HepG2 (cell line): ENCODE measurements around the gene KTN1. TPM values are rescaled to one million over a fixed set of nuclear protein-coding genes. Genes with fewer than 3 reads are reported as not detected.

Experiments
- ATAC-seq: fragments of 200-7000 bp; cut with Tn5 transposase; 3 replicates; pipeline ENCODE4 v1.9.1; 2020; ENCODE audit warnings: mild to moderate bottlenecking, moderate library complexity
- BruUV-seq: library from RNA; stranded (reverse); fragments of 400-500 nt; replicated peaks from 2 replicates; lab custom pipeline; 2021; lab: Mats Ljungman, UMichigan
- CTCF ChIA-PET: fragments of 300-600 bp; formaldehyde crosslinking; extraction: SDS; loops from one replicate; lab custom pipeline; 2021; ENCODE audit warnings: low total read pairs, inconsistent platforms, low intra/inter-chr PET ratio; lab: Yijun Ruan, JAX
- POLR2A ChIA-PET: fragments of 350-600 bp; sonication (Branson Sonifier 250); formaldehyde crosslinking; loops from one replicate; lab custom pipeline; 2020; ENCODE audit warnings: antibody characterized with exemption, inconsistent platforms; lab: Yijun Ruan, JAX
- DNase-seq: peaks from one replicate; pipeline ENCODE4 v3.0.0-alpha.2; 2015; ENCODE audit warnings: low spot score
- FAIRE-seq: peaks from 3 replicates; lab custom pipeline; 2011; peaks lifted over from hg19 to GRCh38; lab: Jason Lieb, UNC
- H2AFZ ChIP-seq: one replicate; pipeline ENCODE4 v1.6.1; 2011; ENCODE audit warnings: low read length, inconsistent platforms
- H3K27ac ChIP-seq: fragments of 300-600 bp; 3 replicates; pipeline ENCODE4 v1.8.0; 2011; ENCODE audit warnings: mixed run types, mild to moderate bottlenecking, mixed read lengths, low read length, inconsistent platforms; ENCODE audit not compliant: insufficient read depth; ENCODE audit errors: extremely low read length
- H3K27me3 ChIP-seq, 2 experiments: fragments of 200-600 bp in 1 of 2; 2 replicates in 1 of 2; 3 replicates in 1 of 2; pipeline versions ENCODE4 v1.6.0 to v1.8.0; 2011; ENCODE audit warnings: low read length in 2 of 2, mild to moderate bottlenecking in 2 of 2, moderate library complexity in 2 of 2, inconsistent platforms in 1 of 2; ENCODE audit not compliant: insufficient read depth in 2 of 2, control insufficient read depth in 1 of 2
- H3K36me3 ChIP-seq, 2 experiments: fragments of 200-600 bp in 1 of 2; replicated peaks in 1 of 2; 2 replicates in 1 of 2; 3 replicates in 1 of 2; pipeline versions ENCODE4 v1.5.1 to v1.8.0; 2011; ENCODE audit warnings: low read length in 2 of 2, inconsistent platforms in 1 of 2; ENCODE audit not compliant: insufficient read depth in 2 of 2, control insufficient read depth in 1 of 2
- H3K4me1 ChIP-seq: 2 replicates; pipeline ENCODE4 v1.5.1; 2012; ENCODE audit warnings: low read length, inconsistent platforms; ENCODE audit not compliant: insufficient read depth
- H3K4me2 ChIP-seq: 2 replicates; pipeline ENCODE4 v1.6.0; 2011; ENCODE audit warnings: low read depth, low read length, inconsistent platforms
- H3K4me3 ChIP-seq, 3 experiments: fragments of 200-600 bp in 1 of 3; sonication (generic), shearing (Covaris generic) in 1 of 3; replicated peaks in 1 of 3; 2 replicates each; pipeline ENCODE4 v1.5.1; 2011 to 2016; ENCODE audit warnings: low read length in 3 of 3, inconsistent platforms in 2 of 3, low read depth in 2 of 3, mild to moderate bottlenecking in 2 of 3, control low read depth in 1 of 3, mixed read lengths in 1 of 3; ENCODE audit not compliant: insufficient read depth in 1 of 3
- H3K79me2 ChIP-seq: one replicate; pipeline ENCODE4 v1.6.1; 2011; ENCODE audit warnings: low read length, inconsistent platforms; ENCODE audit not compliant: insufficient read depth
- H3K9ac ChIP-seq: 2 replicates; pipeline ENCODE4 v1.6.0; 2011; ENCODE audit warnings: mild to moderate bottlenecking, low read depth, low read length, inconsistent platforms; ENCODE audit not compliant: insufficient read depth
- H3K9me3 ChIP-seq: 2 replicates; pipeline ENCODE4 v1.5.1; 2012; ENCODE audit warnings: mild to moderate bottlenecking, low read length
- H4K20me1 ChIP-seq: 2 replicates; pipeline ENCODE4 v1.6.0; 2011; ENCODE audit warnings: inconsistent platforms, mild to moderate bottlenecking, low read length, moderate library complexity; ENCODE audit not compliant: insufficient read depth
- ADNP ChIP-seq: sonication (generic); formaldehyde crosslinking; IDR thresholded peaks from 2 replicates; pipeline ENCODE4 v1.4.0; 2020; ENCODE audit warnings: missing genetic modification reagents
- ARNT ChIP-seq: fragments of 450-650 bp; IDR thresholded peaks from 2 replicates; pipeline ENCODE4 v1.6.1; 2017
- BCLAF1 ChIP-seq: fragments of 450-650 bp; IDR thresholded peaks from 2 replicates; pipeline ENCODE4 v1.6.1; 2017; ENCODE audit warnings: mild to moderate bottlenecking
- BORCS8-MEF2B ChIP-seq: sonication (generic); formaldehyde crosslinking; IDR thresholded peaks from 2 replicates; pipeline ENCODE4 v1.8.0; 2022; ENCODE audit warnings: mild to moderate bottlenecking, missing genetic modification reagents
- GATAD1 ChIP-seq: IDR thresholded peaks from 2 replicates; pipeline ENCODE4 v1.6.1; 2016; ENCODE audit warnings: missing genetic modification reagents, missing compliant biosample characterization
- MAF1 ChIP-seq: sonication (generic); formaldehyde crosslinking; IDR thresholded peaks from 2 replicates; pipeline ENCODE4 v1.5.0; 2020; ENCODE audit warnings: missing genetic modification reagents, borderline replicate concordance
- PRPF4 ChIP-seq: fragments of 200-400 bp; formaldehyde crosslinking; IDR thresholded peaks from 2 replicates; pipeline ENCODE4 v1.6.1; 2016; ENCODE audit warnings: low read length, low read depth; ENCODE audit not compliant: poor library complexity, severe bottlenecking
- RBM22 ChIP-seq: fragments of 200-400 bp; formaldehyde crosslinking; optimal IDR thresholded peaks from 2 replicates; pipeline ENCODE3; 2017; ENCODE audit warnings: mild to moderate bottlenecking, low read length, moderate library complexity
- TEF ChIP-seq: sonication (generic); formaldehyde crosslinking; IDR thresholded peaks from 2 replicates; pipeline ENCODE4 v1.5.0; 2020; ENCODE audit warnings: missing genetic modification reagents
- ZNF256 ChIP-seq: sonication (generic); formaldehyde crosslinking; conservative IDR thresholded peaks from 2 replicates; pipeline ENCODE4 v1.4.0; 2020; ENCODE audit warnings: missing genetic modification reagents
- ZNF558 ChIP-seq: sonication (generic); formaldehyde crosslinking; IDR thresholded peaks from 2 replicates; pipeline ENCODE4 v1.9.0; 2022; ENCODE audit warnings: mild to moderate bottlenecking, missing genetic modification reagents, borderline replicate concordance
- ZNF563 ChIP-seq: sonication (generic); formaldehyde crosslinking; IDR thresholded peaks from 2 replicates; pipeline ENCODE4 v1.8.0; 2022; ENCODE audit warnings: mild to moderate bottlenecking, moderate library complexity, missing genetic modification reagents
- ZNF564 ChIP-seq: sonication (generic); formaldehyde crosslinking; IDR thresholded peaks from 2 replicates; pipeline ENCODE4 v1.8.1; 2023; ENCODE audit warnings: mild to moderate bottlenecking, missing genetic modification reagents
- ZNF567 ChIP-seq: sonication (generic); formaldehyde crosslinking; IDR thresholded peaks from 2 replicates; pipeline ENCODE4 v1.8.1; 2023; ENCODE audit warnings: mild to moderate bottlenecking, missing genetic modification reagents, borderline replicate concordance
- ZNF615 ChIP-seq: sonication (generic); formaldehyde crosslinking; IDR thresholded peaks from 2 replicates; pipeline ENCODE4 v1.5.0; 2020; ENCODE audit warnings: mild to moderate bottlenecking, missing genetic modification reagents, borderline replicate concordance
- ZNF616 ChIP-seq: sonication (generic); formaldehyde crosslinking; IDR thresholded peaks from 2 replicates; pipeline ENCODE4 v1.5.0; 2020; ENCODE audit warnings: low read depth, mild to moderate bottlenecking, missing genetic modification reagents
- ZNF7 ChIP-seq: IDR thresholded peaks from 2 replicates; pipeline ENCODE4 v1.6.1; 2016; ENCODE audit warnings: missing biosample characterization, missing genetic modification reagents
- ZNF879 ChIP-seq: sonication (generic); formaldehyde crosslinking; IDR thresholded peaks from 2 replicates; pipeline ENCODE4 v1.8.1; 2023; ENCODE audit warnings: missing genetic modification reagents
- WGBS: methylation state at CpG from one replicate; pipeline ENCODE4 v1.1.6; 2017; ENCODE audit warnings: low lambda C conversion rate; 5-methylcytosine and 5-hydroxymethylcytosine counted together
- in situ Hi-C: cut with HindIII; loops from 2 replicates; pipeline ENCODE4 v1.10.0; 2017; ENCODE audit warnings: low pct_unique_long_range_greater_than_20kb; ENCODE audit not compliant: extremely low pct_ligation_motif_present
- intact Hi-C: fragments of 100-400 bp; cut with micrococcal nuclease; formaldehyde crosslinking; loops from one replicate; pipeline ENCODE4 v1.10.0; 2022; ENCODE audit not compliant: unreplicated experiment
- polyA plus RNA-seq, 8 experiments: library from polyadenylated mRNA; depleted of rRNA in 3 of 8; stranded (reverse) in 7 of 8; unstranded in 1 of 8; fragments of >200 nt; fragmentation: Illumina TruSeq in 4 of 8; extraction: Trizol in 4 of 8; gene quantifications; 2 replicates each; pipeline versions ENCODE4 v1.2.1 to v1.2.3, GENCODE V29; 2011 to 2016; ENCODE audit warnings: low read depth in 4 of 8, missing spikeins in 1 of 8, mixed read lengths in 1 of 8; ENCODE audit not compliant: insufficient read depth in 1 of 8
- total RNA-seq, 5 experiments: library from RNA; depleted of rRNA; stranded (reverse); fragments of >200 nt; fragmentation: Illumina TruSeq; extraction: Trizol; gene quantifications; 2 replicates each; pipeline ENCODE4 v1.2.3, GENCODE V29; 2016; ENCODE audit warnings: low read depth in 1 of 5
- TF ChIP-seq, protein P1 (sequence below): sonication (generic); formaldehyde crosslinking; IDR thresholded peaks from 2 replicates; pipeline ENCODE4 v1.9.0; 2021; ENCODE audit warnings: missing genetic modification reagents, mild to moderate bottlenecking, borderline replicate concordance

KTN1 gene
- total and polyA plus RNA-seq, 2 of the 13 experiments (the other 11 are each of a cell fraction or from before 2014, with no cell fraction given): 60.6 to 169 TPM

GRCh38 chr14:55702511-55702910, 122.5 kb downstream of the KTN1 start:
- no peaks in the 10 kb centered on the region for H4K20me1 ChIP-seq
- in situ Hi-C loops: loop anchor here (25.0 kb wide), 1 partner anchor 635 kb away; no protein-coding TSS in a partner anchor
- POLR2A ChIA-PET: no interaction called here
- WGBS: 51% methylated on average over 6 of the region's 6 CpGs
- H3K4me1 ChIP-seq: no peaks in the 10 kb centered on the region
- no peak overlapping the region for H3K4me2 ChIP-seq
- ATAC-seq: no peak
- TF ChIP-seq ARNT: no peak
- TF ChIP-seq GATAD1 (CRISPR knock-in tag): no peak
- no peak for TF ChIP-seq ZNF564 (CRISPR knock-in tag)
- TF ChIP-seq BORCS8-MEF2B: no peak
- TF ChIP-seq ZNF567 (CRISPR knock-in tag): no peak
- no peak for TF ChIP-seq ADNP (CRISPR knock-in tag)
- TF ChIP-seq PRPF4: no peak
- TF ChIP-seq, protein P1, sequence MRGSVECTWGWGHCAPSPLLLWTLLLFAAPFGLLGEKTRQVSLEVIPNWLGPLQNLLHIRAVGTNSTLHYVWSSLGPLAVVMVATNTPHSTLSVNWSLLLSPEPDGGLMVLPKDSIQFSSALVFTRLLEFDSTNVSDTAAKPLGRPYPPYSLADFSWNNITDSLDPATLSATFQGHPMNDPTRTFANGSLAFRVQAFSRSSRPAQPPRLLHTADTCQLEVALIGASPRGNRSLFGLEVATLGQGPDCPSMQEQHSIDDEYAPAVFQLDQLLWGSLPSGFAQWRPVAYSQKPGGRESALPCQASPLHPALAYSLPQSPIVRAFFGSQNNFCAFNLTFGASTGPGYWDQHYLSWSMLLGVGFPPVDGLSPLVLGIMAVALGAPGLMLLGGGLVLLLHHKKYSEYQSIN (CRISPR knock-in tag): no peak
- TF ChIP-seq BCLAF1: no peak
- TF ChIP-seq ZNF616 (CRISPR knock-in tag): no peak
- TF ChIP-seq ZNF558 (CRISPR knock-in tag): no peak
- no peak for TF ChIP-seq ZNF256 (CRISPR knock-in tag)
- no peak for TF ChIP-seq ZNF7
- TF ChIP-seq TEF (CRISPR knock-in tag): no peak
- no peak for TF ChIP-seq ZNF615 (CRISPR knock-in tag)
- TF ChIP-seq ZNF563: no peak
- TF ChIP-seq MAF1 (CRISPR knock-in tag): no peak
- no peak for TF ChIP-seq ZNF879 (CRISPR knock-in tag)
- TF ChIP-seq RBM22: no peak
- TF ChIP-seq, all 625 proteins: peak for 0
- Histone ChIP-seq H3K27me3 (no peaks in the 10 kb centered on the region), H2AFZ (no peak overlapping the region), H3K36me3 (no peaks in the 10 kb centered on the region), H3K79me2 (no peaks in the 10 kb centered on the region), H3K4me3 (no peak overlapping the region), H3K9ac (no peak overlapping the region), H3K9me3 (no peaks in the 10 kb centered on the region), H3K27ac (no peak overlapping the region)
- no peak for FAIRE-seq
- intact Hi-C loops: loop anchor here (1.0 to 10.0 kb wide), 2 partner anchors 20 to 772 kb away; no protein-coding TSS in a partner anchor
- DNase-seq: no peak
- CTCF ChIA-PET: no interaction called here
- no TSS peak for BruUV-seq
